HEK293T (cell line): Measurements from ENCODE around the gene HACD2.

Experiments
- FOXM1 ChIP-seq: fragments of 450-650 bp; IDR thresholded peaks from 2 replicates; pipeline ENCODE4 v1.6.1; 2017; ENCODE audit warnings: mild to moderate bottlenecking, borderline replicate concordance
- HDGF ChIP-seq: fragments of 450-650 bp; IDR thresholded peaks from 2 replicates; pipeline ENCODE4 v1.6.1; 2017; ENCODE audit warnings: antibody characterized with exemption, borderline replicate concordance
- NFRKB ChIP-seq: fragments of 450-650 bp; IDR thresholded peaks from 2 replicates; pipeline ENCODE4 v1.6.1; 2016; ENCODE audit warnings: mild to moderate bottlenecking, moderate library complexity

DNA sequence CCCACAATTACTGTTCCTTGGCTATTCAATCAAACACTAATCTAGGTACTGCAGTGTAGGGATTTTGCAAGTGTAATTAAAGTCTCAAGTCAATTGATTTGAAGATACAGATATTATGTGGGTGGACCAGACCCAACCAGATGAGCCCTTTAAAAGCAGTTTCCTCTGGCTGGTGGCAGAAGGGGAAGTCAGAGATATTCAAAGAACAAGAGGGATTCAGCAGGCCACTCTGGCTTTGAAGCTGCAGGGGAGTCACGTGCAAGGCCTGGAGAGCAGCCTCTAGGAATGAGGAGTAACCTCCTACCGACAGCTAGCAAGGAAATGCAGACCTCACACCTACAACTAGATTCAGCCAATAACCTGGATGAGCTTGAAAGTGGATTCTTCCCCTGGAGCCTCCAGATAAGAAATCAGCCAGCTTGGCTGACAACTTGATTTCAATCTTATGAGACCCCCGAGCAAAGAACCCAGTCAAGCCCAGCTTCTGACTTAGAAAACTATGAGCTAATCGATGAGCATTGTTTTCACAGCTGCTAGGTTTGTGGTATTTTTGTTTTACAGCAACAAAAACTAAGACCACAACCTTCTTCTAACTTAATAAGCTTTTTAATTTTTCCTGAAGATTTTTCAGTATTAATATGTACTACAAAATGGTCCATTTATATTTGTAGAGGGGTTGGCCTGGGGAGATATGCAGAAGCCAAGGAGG is 13.4 kb downstream of the HACD2 start:
- TF ChIP-seq NFRKB (no peak), HDGF (no peak), FOXM1 (no peak)
